GM21737 (cell line): ENCODE results near the gene CTSO.

Experiments used
- ATAC-seq: cut with Tn5 transposase; IDR thresholded peaks from one replicate; pipeline ENCODE4 v1.9.1; 2021; ENCODE audit warnings: mild to moderate bottlenecking, moderate library complexity; ENCODE audit not compliant: unreplicated experiment

Gene CTSO

GRCh38 chr4:155953151-155954117 is at the start of gene CTSO:
CTSO (minus strand) TSS chr4:155953866; CDS start chr4:155953847, 19 bp downstream.
- ATAC-seq, result peak; percentile 97

- ATAC-seq, result no peak
Measured at GRCh38 chr4:156000491-156000890, 46.8 kb upstream of the CTSO start.

- ATAC-seq, result no peak
Measured at GRCh38 chr4:155999725-156000124, 46.1 kb upstream of the CTSO start.

GRCh38 chr4:155995069-155995468 is 41.4 kb upstream of the CTSO start:
- no peak for ATAC-seq

- ATAC-seq, result no peak
Measured at GRCh38 chr4:155984106-155984797, 30.6 kb upstream of the CTSO start.

- ATAC-seq, result no peak
Measured at GRCh38 chr4:155982736-155983385, 29.2 kb upstream of the CTSO start.

GRCh38 chr4:155978810-155979209 is 25.1 kb upstream of the CTSO start:
- no peak for ATAC-seq

- no peak for ATAC-seq
Measured at GRCh38 chr4:155975511-155975910, 21.8 kb upstream of the CTSO start.

- no peak for ATAC-seq
Measured at GRCh38 chr4:155974996-155975395, 21.3 kb upstream of the CTSO start.

GRCh38 chr4:155974476-155974749 is 20.7 kb upstream of the CTSO start:
- peak; percentile 95 for ATAC-seq

GRCh38 chr4:155973639-155974475 is 20.2 kb upstream of the CTSO start:
- peak; percentile 35 for ATAC-seq

GRCh38 chr4:155972098-155972497 is 18.4 kb upstream of the CTSO start:
- no peak for ATAC-seq

GRCh38 chr4:155966731-155967395 is 13.2 kb upstream of the CTSO start:
- ATAC-seq, result no peak

- no peak for ATAC-seq
Measured at GRCh38 chr4:155966171-155966570, 12.5 kb upstream of the CTSO start.

- ATAC-seq, result no peak
Measured at GRCh38 chr4:155964016-155964891, 10.6 kb upstream of the CTSO start.

- no peak for ATAC-seq
Measured at GRCh38 chr4:155962767-155963166, 9.1 kb upstream of the CTSO start.

GRCh38 chr4:155961575-155961974 is 7.9 kb upstream of the CTSO start:
- no peak for ATAC-seq

- no peak for ATAC-seq
Measured at GRCh38 chr4:155960522-155960921, 6.9 kb upstream of the CTSO start.

- no peak for ATAC-seq
Measured at GRCh38 chr4:155959417-155959816, 5.8 kb upstream of the CTSO start.
